HG02938 (cell line): ENCODE data around the gene RAB15.
"Not testable (repeated sequence)": the region's sequence is repeated elsewhere in the genome, so short reads cannot be mapped to it uniquely, and the experiment has no call there.

Experiments used
- ATAC-seq: cut with Tn5 transposase; IDR thresholded peaks from one replicate; pipeline ENCODE4 v1.9.1; 2021; ENCODE audit warnings: mild to moderate bottlenecking, moderate library complexity; ENCODE audit not compliant: unreplicated experiment

Gene RAB15

DNA sequence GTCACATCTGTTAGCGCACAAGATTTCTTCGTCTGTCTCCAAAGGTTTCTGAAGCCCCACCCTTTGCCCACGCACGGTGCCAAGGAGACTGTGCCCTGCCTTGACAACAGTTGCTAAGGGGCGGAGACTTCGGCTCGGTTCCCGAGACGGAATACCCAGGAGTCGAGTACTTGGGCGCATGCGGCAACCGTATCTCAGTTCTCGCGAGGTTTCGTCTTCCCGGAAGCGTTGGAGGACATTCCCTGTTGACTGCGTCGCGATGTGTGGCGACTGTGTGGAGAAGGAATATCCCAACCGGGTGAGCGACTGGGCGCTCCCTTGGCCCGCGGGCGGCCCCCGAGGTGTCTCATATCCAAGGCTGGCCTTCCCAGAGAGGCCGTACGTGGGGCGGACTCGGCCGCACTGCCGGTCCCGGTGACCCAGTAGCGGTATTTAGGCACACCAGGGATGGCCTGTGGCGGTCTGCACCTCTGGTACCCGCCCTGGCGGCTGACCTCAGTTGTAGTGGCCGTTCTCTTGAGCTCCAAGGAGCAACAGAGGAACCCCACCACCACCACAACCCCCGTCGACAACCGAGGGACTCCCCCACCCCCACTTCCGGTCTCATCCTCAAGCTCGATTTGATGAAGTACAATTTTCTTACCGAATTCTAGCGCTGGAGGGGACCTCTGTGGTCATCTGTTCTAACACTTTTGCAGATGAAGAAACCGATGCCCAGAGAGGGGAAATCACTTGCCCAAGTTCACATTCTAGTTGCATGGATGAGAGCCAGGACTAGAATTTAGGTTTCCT is 57.7 kb downstream of the RAB15 start, which contains the start of gene CHURC1:
Gene CHURC1, plus strand, starts transcription at position 219 of the 792 bp plus-strand sequence. Its CDS starts 41 bp downstream, at position 260.
- ATAC-seq, result peak; percentile 94

DNA sequence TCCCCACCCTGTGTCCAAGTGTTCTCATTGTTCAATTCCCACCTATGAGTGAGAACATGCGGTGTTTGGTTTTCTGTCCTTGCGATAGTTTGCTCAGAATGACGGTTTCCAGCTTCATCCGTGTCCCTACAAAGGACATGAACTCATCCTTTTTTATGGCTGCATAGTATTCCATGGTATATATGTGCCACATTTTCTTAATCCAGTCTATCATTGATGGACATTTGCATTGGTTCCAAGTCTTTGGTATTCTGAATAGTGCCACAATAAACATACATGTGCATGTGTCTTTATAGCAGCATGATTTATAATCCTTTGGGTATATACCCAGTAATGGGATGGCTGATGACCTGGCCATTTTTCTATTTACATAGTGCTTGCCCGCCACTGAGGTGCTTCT is 58.7 kb downstream of the RAB15 start:
- ATAC-seq, result not testable (repeated sequence)

DNA sequence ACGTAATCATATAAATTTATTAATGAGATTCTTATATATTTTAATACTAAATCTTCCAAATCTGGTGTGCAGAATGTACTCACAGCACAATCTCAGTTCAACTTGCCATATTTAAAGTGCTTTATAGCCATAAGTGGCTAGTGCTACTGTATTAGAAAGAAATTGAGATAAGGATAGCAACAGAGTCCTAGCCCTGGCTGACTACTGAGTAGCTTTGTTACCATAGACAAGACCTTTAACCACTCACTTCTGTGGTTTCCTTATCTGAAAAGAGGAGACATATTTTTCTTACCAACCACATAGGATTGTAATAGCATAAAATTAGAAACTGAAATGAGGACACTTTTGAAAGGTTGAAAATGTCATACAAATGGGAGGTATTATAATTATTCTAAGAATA is 59.9 kb downstream of the RAB15 start:
- ATAC-seq, result no peak

DNA sequence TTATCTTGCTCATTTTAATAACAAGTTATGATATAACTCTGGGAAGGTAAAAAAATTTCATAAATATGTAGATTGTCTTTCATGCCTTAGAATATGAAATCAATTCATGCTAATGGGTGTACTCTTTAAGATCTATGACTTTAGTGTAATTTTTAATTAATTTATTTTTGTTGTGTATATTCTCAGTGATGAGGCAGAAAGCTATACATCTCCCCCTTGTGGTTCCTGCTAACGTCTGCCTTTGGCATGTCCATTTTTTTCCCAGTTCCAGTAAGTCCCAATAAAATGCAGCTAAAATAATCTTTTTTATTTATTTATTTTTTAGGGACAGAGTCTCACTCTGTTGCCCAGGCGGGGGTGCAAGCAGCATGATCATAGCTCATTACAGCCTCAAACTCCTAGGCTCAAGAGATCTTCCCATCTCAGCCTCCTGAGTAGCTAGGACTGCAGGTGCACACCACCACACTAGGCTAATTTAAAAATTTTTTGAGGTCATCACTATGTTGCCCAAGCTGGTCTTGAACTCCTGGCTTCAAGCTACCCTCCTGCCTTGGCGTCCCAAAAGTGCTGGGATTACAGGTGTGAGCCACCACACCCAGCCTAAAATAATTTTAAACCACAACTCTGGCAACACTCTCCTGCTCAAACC is 61.2 kb downstream of the RAB15 start:
- no peak for ATAC-seq

DNA sequence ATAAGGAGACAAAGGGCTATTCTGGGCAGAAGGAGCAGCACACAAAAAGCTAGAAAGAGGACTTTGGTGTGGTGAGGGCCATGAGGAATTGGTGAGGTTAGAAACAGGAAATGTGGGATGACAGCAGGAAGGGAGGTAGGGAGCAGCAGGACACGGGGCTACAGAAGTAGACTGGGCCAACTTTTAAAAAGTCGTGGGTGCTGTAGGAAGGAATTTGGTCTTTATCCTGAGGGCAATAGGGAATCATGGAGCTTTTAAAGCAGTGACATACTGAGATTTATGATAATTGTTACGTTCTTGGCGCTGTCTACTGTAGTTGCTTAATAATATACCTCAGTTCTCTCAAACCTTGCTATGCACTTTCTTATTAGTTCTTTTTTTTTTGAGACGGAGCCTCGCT is 66.1 kb downstream of the RAB15 start:
- ATAC-seq, result no peak

DNA sequence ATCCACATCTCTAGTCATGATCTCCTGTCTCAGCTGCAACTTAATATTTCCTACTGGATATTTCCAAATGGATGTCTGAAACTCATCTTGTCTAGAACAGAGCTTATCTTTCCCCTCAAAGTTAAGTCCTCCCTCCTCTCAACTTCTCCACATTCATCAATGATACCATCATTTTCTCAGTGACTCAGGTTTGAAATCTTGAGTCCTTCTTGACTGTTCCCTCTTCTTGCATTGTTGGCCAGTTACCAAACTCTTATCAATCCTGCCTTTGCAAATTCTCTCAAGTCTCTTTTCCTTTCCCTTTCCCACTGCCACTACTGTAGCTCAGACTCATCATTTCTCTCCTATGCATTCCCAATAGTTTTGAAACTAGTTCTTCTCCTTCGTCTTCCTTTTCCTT is 72.2 kb downstream of the RAB15 start:
- ATAC-seq, result no peak
